Hepatocyte (in vitro differentiated cells): Measurements from ENCODE around the gene HTT. TPM values are rescaled to one million over a fixed set of nuclear protein-coding genes. Genes with fewer than 3 reads are reported as not detected.
A peak's percentile ranks its signal among the peaks of the same experiment; 100 is the strongest.

Experiments used
- DNase-seq: peaks from one replicate; pipeline ENCODE4 v3.0.0-alpha.2; 2016; ENCODE audit warnings: low spot score
- H2AFZ ChIP-seq: fragments of 200-600 bp; sonication (generic); 2 replicates; pipeline ENCODE4 v1.6.0; 2016; ENCODE audit warnings: antibody characterized with exemption, mild to moderate bottlenecking
- H3K27ac ChIP-seq: fragments of 200-600 bp; sonication (generic); 2 replicates; pipeline ENCODE4 v1.5.1; 2016; ENCODE audit warnings: mild to moderate bottlenecking
- H3K27me3 ChIP-seq: fragments of 200-600 bp; sonication (generic); 2 replicates; pipeline ENCODE4 v1.6.1; 2016
- H3K36me3 ChIP-seq: fragments of 200-600 bp; sonication (generic); replicated peaks from 2 replicates; pipeline ENCODE4 v1.5.1; 2016; ENCODE audit warnings: low read depth; ENCODE audit not compliant: insufficient read depth
- H3K4me1 ChIP-seq: fragments of 200-600 bp; sonication (generic); 2 replicates; pipeline ENCODE4 v1.5.1; 2016; ENCODE audit warnings: mild to moderate bottlenecking, moderate library complexity; ENCODE audit not compliant: insufficient read depth
- H3K4me2 ChIP-seq: fragments of 200-600 bp; sonication (generic); 2 replicates; pipeline ENCODE4 v1.6.0; 2016
- H3K4me3 ChIP-seq: fragments of 200-600 bp; sonication (generic); 2 replicates; pipeline ENCODE4 v1.5.1; 2016; ENCODE audit warnings: mild to moderate bottlenecking
- H3K79me2 ChIP-seq: fragments of 200-600 bp; sonication (generic); 2 replicates; pipeline ENCODE4 v1.6.0; 2017; ENCODE audit warnings: mild to moderate bottlenecking
- H3K9me2 ChIP-seq: fragments of 200-600 bp; sonication (generic); replicated peaks from 2 replicates; pipeline ENCODE4 v1.6.0; 2017; ENCODE audit warnings: mild to moderate bottlenecking; ENCODE audit not compliant: insufficient read depth
- H3K9me3 ChIP-seq: fragments of 200-600 bp; sonication (generic); 2 replicates; pipeline ENCODE4 v1.5.1; 2016; ENCODE audit warnings: low read depth, mild to moderate bottlenecking
- H4K20me1 ChIP-seq: fragments of 200-600 bp; sonication (generic); 2 replicates; pipeline ENCODE4 v1.6.0; 2016; ENCODE audit warnings: mild to moderate bottlenecking; ENCODE audit not compliant: insufficient read depth, poor library complexity, severe bottlenecking
- EZH2 ChIP-seq: fragments of 200-600 bp; sonication (generic); IDR thresholded peaks from 2 replicates; pipeline ENCODE4 v1.6.1; 2016; ENCODE audit warnings: antibody characterized with exemption, mild to moderate bottlenecking, borderline replicate concordance
- EZH2phosphoT487 ChIP-seq: fragments of 200-600 bp; sonication (generic); IDR thresholded peaks from one replicate; pipeline ENCODE4 v1.6.1; 2018; ENCODE audit warnings: antibody characterized with exemption, mild to moderate bottlenecking, low read depth, moderate library complexity; ENCODE audit not compliant: unreplicated experiment, severe bottlenecking
- WGBS: methylation state at CpG from one replicate; pipeline ENCODE4 v1.1.6; 2016; ENCODE audit warnings: low lambda C conversion rate; ENCODE audit errors: missing lambda C conversion rate; 5-methylcytosine and 5-hydroxymethylcytosine counted together
- polyA plus RNA-seq: library from polyadenylated mRNA; unstranded; fragments of >200 nt; fragmentation: Nextera tagmentation; extraction: Ambion mirVana; gene quantifications from 2 replicates; pipeline ENCODE4 v1.2.1, GENCODE V29; 2016
- total RNA-seq: library from RNA; depleted of rRNA; stranded (reverse); fragments of >200 nt; gene quantifications from 2 replicates; pipeline ENCODE4 v1.2.3, GENCODE V29; 2014
- TF ChIP-seq, protein P1 (sequence below): fragments of 200-600 bp; sonication (generic); IDR thresholded peaks from 2 replicates; pipeline ENCODE4 v1.5.1; 2016; ENCODE audit warnings: antibody characterized with exemption, mild to moderate bottlenecking; ENCODE audit not compliant: poor library complexity

The HTT gene
- total and polyA plus RNA-seq, 2 experiments from 2014 or later, result 12.4 to 33.9 TPM

DNA sequence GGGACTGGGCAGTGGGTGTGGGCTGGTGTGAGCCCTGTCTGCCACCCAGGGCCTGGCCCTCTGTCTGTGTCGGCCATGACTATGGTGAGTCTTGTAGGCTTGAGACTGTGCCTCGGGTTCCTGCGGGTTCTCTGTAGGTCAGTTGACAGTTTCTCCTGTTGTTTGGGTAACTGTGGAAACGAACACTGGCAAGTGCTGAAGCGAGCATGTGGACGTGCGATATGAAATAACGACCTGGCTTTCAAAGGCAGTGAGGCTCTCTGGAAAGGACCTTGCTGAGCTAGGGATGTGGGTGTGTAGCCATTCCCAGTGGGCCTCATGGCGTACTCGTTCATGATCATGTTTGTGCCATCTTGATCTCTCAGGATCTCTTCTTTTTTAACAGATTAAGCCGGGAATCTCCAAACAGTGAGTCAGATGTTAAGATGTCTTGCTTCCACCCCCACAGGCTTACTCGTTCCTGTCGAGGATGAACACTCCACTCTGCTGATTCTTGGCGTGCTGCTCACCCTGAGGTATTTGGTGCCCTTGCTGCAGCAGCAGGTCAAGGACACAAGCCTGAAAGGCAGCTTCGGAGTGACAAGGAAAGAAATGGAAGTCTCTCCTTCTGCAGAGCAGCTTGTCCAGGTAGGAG is 41.3 kb downstream of the HTT start:
- Histone ChIP-seq H3K9me3 (no peaks in the 10 kb centered on the region), H3K36me3 (no peaks in the 10 kb centered on the region), H2AFZ (no peak overlapping the region), H3K27me3 (no peaks in the 10 kb centered on the region), H3K4me1 (peaks cover 25% of the 10 kb centered on the region), H3K27ac (peak overlapping the region; percentile 74), H3K79me2 (peaks cover 2% of the 10 kb centered on the region), H3K4me3 (no peak overlapping the region), H3K4me2 (peak overlapping the region; percentile 36), H4K20me1 (no peaks in the 10 kb centered on the region), H3K9me2 (no peaks in the 10 kb centered on the region)
- DNase-seq, result peak; percentile 38
- TF ChIP-seq EZH2 (no peak), EZH2phosphoT487 (no peak)
- TF ChIP-seq, protein P1, sequence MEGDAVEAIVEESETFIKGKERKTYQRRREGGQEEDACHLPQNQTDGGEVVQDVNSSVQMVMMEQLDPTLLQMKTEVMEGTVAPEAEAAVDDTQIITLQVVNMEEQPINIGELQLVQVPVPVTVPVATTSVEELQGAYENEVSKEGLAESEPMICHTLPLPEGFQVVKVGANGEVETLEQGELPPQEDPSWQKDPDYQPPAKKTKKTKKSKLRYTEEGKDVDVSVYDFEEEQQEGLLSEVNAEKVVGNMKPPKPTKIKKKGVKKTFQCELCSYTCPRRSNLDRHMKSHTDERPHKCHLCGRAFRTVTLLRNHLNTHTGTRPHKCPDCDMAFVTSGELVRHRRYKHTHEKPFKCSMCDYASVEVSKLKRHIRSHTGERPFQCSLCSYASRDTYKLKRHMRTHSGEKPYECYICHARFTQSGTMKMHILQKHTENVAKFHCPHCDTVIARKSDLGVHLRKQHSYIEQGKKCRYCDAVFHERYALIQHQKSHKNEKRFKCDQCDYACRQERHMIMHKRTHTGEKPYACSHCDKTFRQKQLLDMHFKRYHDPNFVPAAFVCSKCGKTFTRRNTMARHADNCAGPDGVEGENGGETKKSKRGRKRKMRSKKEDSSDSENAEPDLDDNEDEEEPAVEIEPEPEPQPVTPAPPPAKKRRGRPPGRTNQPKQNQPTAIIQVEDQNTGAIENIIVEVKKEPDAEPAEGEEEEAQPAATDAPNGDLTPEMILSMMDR, result no peak
- 86% methylated on average over 15 of the region's 15 CpGs for WGBS

DNA sequence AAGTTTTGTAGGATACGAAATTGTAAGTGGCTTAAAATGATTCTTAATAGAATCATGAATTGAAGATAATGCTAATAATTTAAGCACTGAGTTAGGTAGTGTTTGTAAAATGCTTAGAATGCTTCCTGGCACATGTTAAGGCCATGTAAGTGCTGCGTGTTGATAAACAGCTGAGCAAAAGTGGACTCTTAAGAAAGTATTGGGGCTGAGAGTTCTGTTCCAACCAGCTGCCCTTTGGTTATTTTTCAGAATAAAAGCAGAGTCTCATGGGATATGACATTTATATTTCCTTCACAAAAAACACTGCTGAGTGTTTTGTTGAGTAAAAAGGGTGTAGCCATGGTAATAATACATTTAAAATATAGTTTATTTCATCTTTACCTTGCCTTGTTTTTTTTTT is 42.5 kb downstream of the HTT start:
- H3K9me2 ChIP-seq, result no peaks in the 10 kb centered on the region
- H3K27me3 ChIP-seq, result no peaks in the 10 kb centered on the region
- no peak overlapping the region for H3K4me3 ChIP-seq
- peak overlapping the region; percentile 13 for H3K27ac ChIP-seq
- 90% methylated on average over 2 of the region's 2 CpGs for WGBS
- no peaks in the 10 kb centered on the region for H3K9me3 ChIP-seq
- no peak for DNase-seq
- no peak overlapping the region for H2AFZ ChIP-seq
- H3K4me2 ChIP-seq, result peak overlapping the region; percentile 36
- H3K79me2 ChIP-seq, result no peaks in the 10 kb centered on the region
- peaks cover 22% of the 10 kb centered on the region for H3K4me1 ChIP-seq
- H4K20me1 ChIP-seq, result no peaks in the 10 kb centered on the region
- no peaks in the 10 kb centered on the region for H3K36me3 ChIP-seq
- TF ChIP-seq, protein P1, result no peak
- TF ChIP-seq EZH2phosphoT487 (no peak), EZH2 (no peak)

DNA sequence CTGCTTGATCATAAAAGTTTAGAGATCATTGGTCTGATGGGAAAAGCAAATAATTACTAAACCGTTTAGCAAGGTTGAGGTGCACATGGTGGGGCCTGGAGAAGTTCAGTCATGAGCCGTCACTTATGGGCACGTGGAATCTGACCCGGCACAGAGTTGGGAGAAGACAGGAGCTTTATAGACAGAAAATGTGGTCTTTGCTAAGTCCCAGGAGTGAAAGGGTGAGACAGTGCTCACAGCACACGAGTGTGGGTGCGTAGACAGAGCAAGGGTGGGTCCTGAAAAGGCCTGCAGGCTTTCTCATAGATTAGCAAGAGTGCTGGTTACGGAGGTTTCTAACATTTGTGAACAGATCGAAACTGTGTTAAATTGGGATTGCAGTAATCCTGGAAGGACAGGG is 43.8 kb downstream of the HTT start:
- Histone ChIP-seq H3K4me3 (no peak overlapping the region), H3K4me1 (peaks cover 19% of the 10 kb centered on the region), H3K36me3 (no peaks in the 10 kb centered on the region), H4K20me1 (no peaks in the 10 kb centered on the region), H3K79me2 (no peaks in the 10 kb centered on the region), H3K27ac (peak overlapping the region; percentile 7), H2AFZ (no peak overlapping the region), H3K4me2 (no peak overlapping the region), H3K27me3 (no peaks in the 10 kb centered on the region), H3K9me2 (no peaks in the 10 kb centered on the region), H3K9me3 (no peaks in the 10 kb centered on the region)
- DNase-seq, result no peak
- WGBS, result 83% methylated on average over 8 of the region's 8 CpGs
- no peak for TF ChIP-seq EZH2
- no peak for TF ChIP-seq EZH2phosphoT487
- TF ChIP-seq, protein P1, result no peak
